ENCODE results near the gene AMIGO2. TPM values are rescaled to one million over a fixed set of nuclear protein-coding genes. Genes with fewer than 3 reads are reported as not detected.
"Not testable (repeated sequence)": the region's sequence is repeated elsewhere in the genome, so short reads cannot be mapped to it uniquely, and the experiment has no call there.

AMIGO2 gene, protein sequence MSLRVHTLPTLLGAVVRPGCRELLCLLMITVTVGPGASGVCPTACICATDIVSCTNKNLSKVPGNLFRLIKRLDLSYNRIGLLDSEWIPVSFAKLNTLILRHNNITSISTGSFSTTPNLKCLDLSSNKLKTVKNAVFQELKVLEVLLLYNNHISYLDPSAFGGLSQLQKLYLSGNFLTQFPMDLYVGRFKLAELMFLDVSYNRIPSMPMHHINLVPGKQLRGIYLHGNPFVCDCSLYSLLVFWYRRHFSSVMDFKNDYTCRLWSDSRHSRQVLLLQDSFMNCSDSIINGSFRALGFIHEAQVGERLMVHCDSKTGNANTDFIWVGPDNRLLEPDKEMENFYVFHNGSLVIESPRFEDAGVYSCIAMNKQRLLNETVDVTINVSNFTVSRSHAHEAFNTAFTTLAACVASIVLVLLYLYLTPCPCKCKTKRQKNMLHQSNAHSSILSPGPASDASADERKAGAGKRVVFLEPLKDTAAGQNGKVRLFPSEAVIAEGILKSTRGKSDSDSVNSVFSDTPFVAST
- 7.2 TPM for total RNA-seq

DNA sequence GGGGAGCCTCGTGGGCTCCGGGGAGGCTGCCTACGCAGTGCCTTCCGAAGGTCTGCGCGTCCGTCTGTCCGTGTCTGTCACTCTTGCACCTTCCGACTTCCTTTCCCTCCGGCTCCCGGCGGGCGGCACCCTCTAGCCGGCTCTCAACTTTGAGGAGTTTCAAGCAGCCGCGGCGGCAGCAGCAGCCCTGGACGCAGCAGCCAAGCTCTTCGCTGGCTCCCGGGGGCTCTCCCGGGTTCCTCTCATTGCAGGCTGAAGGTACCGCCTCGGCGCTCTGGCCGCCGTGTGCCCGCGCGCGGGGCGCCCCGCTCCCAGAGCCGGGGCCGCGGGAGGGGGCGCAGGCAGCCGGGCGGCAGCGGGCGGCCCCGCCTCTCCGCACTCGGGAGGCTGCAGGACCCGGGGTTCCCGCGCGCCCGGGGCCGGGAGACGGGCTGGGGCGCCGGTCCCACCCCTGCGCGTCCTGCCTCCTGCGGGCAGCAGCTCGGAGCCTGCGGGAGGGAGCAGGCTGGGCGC is at the start of gene AMIGO2, which contains the start of gene PCED1B:
AMIGO2 (minus strand) TSS at position 492 of the 513 bp plus-strand sequence. CDS start 957 bp downstream, outside the sequence.
PCED1B (plus strand) TSS at position 154 of the 513 bp plus-strand sequence. CDS start 155,443 bp downstream, outside the sequence.
- H3K27me3 ChIP-seq (ENCODE audit: insufficient read depth, low read length) = peaks cover 6% of the 10 kb centered on the region
- peak within 1 kb of the TSS; percentile 66 for H3K4me3 ChIP-seq (ENCODE audit: low read length)
- H3K9me3 ChIP-seq (ENCODE audit: low read depth, low read length) = no peaks in the 10 kb centered on the region
- H3K4me1 ChIP-seq (ENCODE audit: insufficient read depth, low read length) = peaks cover 39% of the 10 kb centered on the region

DNA sequence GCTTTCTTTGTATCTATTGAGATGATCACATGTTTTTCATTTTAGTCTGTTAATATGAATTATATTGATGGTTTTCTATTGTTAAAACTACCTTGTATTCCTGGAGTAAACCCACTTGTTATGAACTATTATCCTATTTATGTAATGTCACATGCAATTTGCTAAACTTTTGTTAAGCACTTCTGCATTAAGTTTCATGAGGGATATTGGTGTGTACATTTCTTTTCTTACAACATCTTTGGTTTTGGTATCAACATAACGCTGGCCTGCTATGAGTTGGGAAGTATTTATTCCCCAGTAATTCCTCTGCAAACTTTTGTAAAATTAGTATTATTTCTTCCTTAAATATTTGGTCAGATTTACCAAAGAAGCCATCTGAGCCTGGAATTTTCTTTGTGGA is 46.5 kb upstream of the AMIGO2 start:
- Histone ChIP-seq H3K4me3 (ENCODE audit: low read length) (no peak overlapping the region), H3K9me3 (ENCODE audit: low read depth, low read length) (no peaks in the 10 kb centered on the region), H3K4me1 (ENCODE audit: insufficient read depth, low read length) (peaks cover 1% of the 10 kb centered on the region), H3K27me3 (ENCODE audit: insufficient read depth, low read length) (no peaks in the 10 kb centered on the region)

DNA sequence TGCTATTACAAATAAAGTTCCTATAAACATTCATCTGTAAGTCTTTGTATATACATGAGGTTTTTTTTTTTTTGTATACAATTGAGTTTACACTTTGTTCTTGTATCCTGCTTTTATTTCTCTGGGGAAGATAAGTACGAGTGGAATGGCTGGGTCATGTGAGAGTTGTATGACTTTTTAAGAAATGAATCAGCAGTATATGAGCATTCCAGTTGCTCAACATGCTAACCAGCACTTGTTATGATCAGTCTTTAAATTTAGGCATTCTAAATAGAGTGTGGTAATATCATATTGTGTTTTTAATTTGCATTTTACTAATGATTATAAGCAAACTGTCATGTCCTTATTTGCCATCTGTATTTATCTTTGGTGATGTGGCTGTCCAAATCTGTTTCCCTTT is 44.7 kb upstream of the AMIGO2 start:
- Histone ChIP-seq H3K4me3 (ENCODE audit: low read length) (no peak overlapping the region), H3K27me3 (ENCODE audit: insufficient read depth, low read length) (no peaks in the 10 kb centered on the region), H3K9me3 (ENCODE audit: low read depth, low read length) (no peaks in the 10 kb centered on the region), H3K4me1 (ENCODE audit: insufficient read depth, low read length) (no peaks in the 10 kb centered on the region)

DNA sequence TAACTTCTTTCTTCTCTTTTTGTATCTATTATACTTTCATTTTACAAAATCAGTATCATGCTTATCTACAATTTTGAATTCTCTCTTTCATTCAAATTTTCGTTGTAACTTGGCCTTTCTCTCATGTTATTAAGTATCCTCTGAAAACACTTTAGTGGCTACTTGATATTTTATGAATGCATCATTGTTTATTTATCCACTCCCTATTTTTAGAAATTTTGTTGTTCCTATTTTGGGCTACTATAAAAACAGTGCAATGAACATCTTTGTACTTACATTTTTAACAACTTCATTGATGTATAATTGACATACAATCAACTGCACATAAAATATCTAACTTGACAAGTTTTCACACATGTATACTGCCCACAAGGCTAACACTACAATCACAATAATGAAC is 44.0 kb upstream of the AMIGO2 start:
- Histone ChIP-seq H3K4me1 (ENCODE audit: insufficient read depth, low read length) (no peaks in the 10 kb centered on the region), H3K27me3 (ENCODE audit: insufficient read depth, low read length) (no peaks in the 10 kb centered on the region), H3K9me3 (ENCODE audit: low read depth, low read length) (no peaks in the 10 kb centered on the region), H3K4me3 (ENCODE audit: low read length) (no peak overlapping the region)

DNA sequence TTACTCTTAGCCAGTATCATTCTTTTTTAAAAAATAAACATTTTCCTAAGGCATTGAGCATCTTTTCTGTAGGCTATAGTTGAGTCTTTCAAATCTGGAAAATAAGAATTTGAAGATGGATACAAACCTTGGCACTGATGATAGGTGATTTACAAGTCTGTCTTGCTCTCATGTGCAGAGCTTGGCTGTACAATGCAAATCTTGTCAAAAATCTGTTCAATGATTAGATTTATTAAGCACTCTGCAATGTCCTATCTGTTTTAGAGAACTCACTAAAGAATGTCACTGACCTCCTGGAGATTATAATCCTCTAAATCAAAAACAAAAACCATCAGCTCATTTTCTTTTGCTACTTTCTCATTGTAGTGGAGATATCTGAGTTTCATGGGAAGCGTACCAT is 42.8 kb upstream of the AMIGO2 start:
- Histone ChIP-seq H3K9me3 (ENCODE audit: low read depth, low read length) (no peaks in the 10 kb centered on the region), H3K4me3 (ENCODE audit: low read length) (no peak overlapping the region), H3K27me3 (ENCODE audit: insufficient read depth, low read length) (no peaks in the 10 kb centered on the region), H3K4me1 (ENCODE audit: insufficient read depth, low read length) (no peaks in the 10 kb centered on the region)

DNA sequence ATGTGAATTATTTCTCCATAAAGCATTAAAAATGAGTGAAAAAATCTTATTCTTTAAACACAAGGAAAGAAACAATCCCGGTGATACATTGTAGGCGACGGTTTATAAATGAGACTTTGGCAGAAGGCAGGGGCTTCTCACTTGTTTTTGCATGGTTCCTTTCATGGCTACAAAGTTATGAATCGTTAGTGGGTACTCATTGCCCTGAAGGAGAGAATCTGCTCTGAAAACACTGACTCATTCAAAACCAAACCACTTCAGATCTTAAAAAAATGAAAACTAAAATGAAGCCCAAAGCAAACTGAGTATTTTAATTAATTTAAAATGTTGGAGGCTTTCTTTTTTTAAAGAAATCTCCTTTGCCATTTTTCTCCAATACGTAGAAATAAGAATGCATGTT is 41.4 kb upstream of the AMIGO2 start:
- H3K27me3 ChIP-seq (ENCODE audit: insufficient read depth, low read length) = no peaks in the 10 kb centered on the region
- H3K4me1 ChIP-seq (ENCODE audit: insufficient read depth, low read length) = no peaks in the 10 kb centered on the region
- no peak overlapping the region for H3K4me3 ChIP-seq (ENCODE audit: low read length)
- no peaks in the 10 kb centered on the region for H3K9me3 ChIP-seq (ENCODE audit: low read depth, low read length)

DNA sequence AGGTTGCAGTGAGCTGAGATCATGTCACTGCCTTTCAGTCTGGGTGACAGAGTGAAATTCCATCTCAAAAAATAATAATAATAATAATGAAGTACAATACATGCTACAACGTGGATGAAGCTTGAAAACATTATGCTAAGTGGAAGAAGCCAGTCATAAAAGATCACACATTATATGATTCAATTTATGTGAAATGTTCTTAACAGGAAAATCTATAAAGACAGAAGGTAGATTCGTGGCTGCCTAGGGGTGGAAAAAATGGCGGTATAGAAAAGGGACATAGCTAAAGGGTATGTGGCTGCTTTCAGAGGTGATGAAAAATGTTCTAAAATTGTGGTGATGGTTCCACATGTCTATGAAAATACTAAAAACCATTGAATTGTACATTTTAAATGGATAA is 41.0 kb upstream of the AMIGO2 start:
- Histone ChIP-seq H3K4me3 (ENCODE audit: low read length) (no peak overlapping the region), H3K4me1 (ENCODE audit: insufficient read depth, low read length) (no peaks in the 10 kb centered on the region), H3K9me3 (ENCODE audit: low read depth, low read length) (no peaks in the 10 kb centered on the region), H3K27me3 (ENCODE audit: insufficient read depth, low read length) (no peaks in the 10 kb centered on the region)

DNA sequence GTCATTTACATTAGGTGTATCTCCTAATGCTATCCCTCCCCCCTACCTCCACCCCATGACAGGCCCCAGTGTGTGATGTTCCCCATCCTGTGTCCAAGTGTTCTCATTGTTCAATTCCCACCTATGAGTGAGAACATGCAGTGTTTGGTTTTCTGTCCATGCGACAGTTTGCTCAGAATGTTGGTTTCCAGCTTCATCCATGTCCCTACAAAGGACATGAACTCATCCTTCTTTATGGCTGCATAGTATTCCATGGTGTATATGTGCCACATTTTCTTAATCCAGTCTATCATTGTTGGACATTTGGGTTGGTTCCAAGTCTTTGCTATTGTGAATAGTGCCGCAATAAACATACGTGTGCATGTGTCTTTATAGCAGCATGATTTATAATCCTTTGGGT is 37.5 kb upstream of the AMIGO2 start:
- not testable (repeated sequence) for H3K4me1 ChIP-seq (ENCODE audit: insufficient read depth, low read length); H3K9me3 ChIP-seq (ENCODE audit: low read depth, low read length); H3K4me3 ChIP-seq (ENCODE audit: low read length); H3K27me3 ChIP-seq (ENCODE audit: insufficient read depth, low read length)

DNA sequence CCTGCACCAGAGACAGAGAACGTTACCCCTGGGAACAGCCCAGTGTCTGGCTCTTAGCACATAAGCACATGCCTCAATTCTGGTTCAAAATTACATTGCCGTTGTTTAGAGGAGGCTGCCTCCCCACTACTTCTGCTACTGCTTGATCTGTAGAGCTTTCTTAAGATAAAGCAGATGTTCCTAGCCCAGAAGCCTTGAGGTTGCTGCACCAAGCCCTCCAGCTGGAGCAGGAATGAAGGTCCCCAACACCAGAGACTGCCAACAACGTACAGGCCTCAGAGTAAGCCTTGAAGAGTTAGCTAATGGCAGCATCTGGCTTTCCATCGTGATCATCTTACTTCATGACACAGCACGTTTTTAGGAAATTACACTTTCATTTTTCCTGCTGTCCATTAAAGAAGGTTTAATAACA is 34.7 kb upstream of the AMIGO2 start:
- Histone ChIP-seq H3K4me3 (ENCODE audit: low read length) (no peak overlapping the region), H3K27me3 (ENCODE audit: insufficient read depth, low read length) (no peaks in the 10 kb centered on the region), H3K4me1 (ENCODE audit: insufficient read depth, low read length) (no peaks in the 10 kb centered on the region), H3K9me3 (ENCODE audit: low read depth, low read length) (no peaks in the 10 kb centered on the region)

DNA sequence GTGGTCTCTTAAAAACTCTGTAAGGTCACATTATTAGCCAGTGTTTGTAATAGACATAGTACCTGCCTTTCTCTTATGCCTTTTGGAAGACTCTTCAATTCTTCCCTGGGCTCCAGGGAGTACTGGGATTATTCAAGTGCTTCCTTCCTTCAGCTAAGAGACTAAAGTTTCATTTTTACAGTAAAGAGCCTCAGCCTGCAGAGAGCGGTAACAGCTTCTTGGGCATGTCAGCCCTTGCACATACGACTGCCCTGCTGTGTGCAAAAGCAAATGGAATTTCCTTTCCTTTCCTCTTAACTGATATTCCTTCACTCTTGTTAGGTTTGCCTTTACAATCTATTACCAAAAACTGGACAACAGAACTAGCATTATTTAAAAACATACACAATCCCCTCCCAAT is 32.9 kb upstream of the AMIGO2 start:
- Histone ChIP-seq H3K9me3 (ENCODE audit: low read depth, low read length) (no peaks in the 10 kb centered on the region), H3K4me1 (ENCODE audit: insufficient read depth, low read length) (no peaks in the 10 kb centered on the region), H3K27me3 (ENCODE audit: insufficient read depth, low read length) (no peaks in the 10 kb centered on the region), H3K4me3 (ENCODE audit: low read length) (no peak overlapping the region)

DNA sequence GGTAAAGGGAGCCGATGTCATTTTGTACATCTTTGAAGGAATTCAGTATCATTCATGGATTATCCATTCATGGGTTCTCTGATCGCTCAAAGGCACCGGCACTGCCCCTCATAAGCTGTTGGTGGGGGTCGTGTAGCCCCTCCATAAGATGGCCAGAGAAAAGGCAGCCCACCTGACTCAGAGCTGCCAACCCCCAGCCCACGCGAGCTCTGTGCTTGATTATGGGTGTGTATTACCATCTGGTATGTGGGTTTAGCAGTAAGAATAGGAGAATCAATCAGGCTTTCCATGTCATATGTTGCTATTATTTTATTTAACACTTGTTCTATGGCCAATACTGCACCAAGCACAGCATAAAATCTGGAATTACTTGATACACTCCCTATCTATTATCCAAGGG is 32.1 kb upstream of the AMIGO2 start:
- Histone ChIP-seq H3K4me3 (ENCODE audit: low read length) (no peak overlapping the region), H3K9me3 (ENCODE audit: low read depth, low read length) (no peaks in the 10 kb centered on the region)

DNA sequence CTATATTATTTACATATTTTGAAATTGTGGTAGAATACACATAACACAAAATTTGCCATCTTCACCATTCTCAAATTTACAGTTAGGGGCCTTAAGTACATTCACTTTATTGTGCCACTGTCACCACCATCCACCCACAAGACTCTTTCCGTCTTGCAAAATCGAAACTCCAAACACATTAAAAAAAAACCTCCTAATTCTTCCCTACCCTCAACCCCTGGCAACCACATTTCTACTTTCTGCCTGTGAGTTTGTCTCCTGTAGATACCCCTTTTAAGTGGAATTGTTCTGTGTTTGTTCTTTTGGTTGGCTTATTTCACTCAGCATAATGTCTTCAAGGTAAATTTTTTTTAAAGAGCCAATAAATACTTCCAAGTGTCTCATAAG is 31.6 kb upstream of the AMIGO2 start:
- no peak overlapping the region for H3K4me3 ChIP-seq (ENCODE audit: low read length)
- H3K9me3 ChIP-seq (ENCODE audit: low read depth, low read length) = no peaks in the 10 kb centered on the region
- no peaks in the 10 kb centered on the region for H3K4me1 ChIP-seq (ENCODE audit: insufficient read depth, low read length)
- no peaks in the 10 kb centered on the region for H3K27me3 ChIP-seq (ENCODE audit: insufficient read depth, low read length)

More for the DNA sequence above, 32.1 kb upstream of the AMIGO2 start:
- Histone ChIP-seq H3K27me3 (ENCODE audit: insufficient read depth, low read length) (no peaks in the 10 kb centered on the region), H3K4me1 (ENCODE audit: insufficient read depth, low read length) (no peaks in the 10 kb centered on the region)

DNA sequence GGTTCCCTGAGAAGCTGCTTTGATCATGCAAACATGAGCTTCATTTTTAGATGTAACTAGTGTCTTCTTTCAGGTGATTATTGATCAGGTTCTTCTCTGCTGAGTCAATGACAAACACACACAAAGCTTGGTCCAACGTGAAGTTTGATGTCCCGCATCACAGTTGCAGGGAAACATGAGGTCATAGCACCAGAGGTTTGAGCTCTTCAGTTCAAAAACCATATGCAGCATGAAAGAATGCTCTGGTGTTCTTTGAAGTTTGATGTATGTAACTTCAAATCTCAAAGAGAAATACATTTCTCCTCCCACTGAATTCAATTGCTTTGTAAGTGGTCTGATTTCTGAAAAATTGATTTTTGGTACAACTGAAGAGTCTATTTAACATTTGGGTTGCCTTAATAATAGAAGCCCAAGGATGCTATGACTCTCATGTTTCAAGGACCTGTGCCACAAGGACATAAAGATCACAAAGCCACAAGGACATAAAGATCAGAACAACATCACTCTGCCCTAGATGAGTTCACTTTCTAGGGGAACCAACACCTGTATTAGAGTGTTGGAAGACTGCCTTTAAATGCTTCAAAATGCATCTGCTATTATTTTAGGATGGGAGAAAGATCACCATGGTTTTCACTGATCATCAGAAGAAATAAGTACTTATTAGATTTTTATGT is 31.1 kb upstream of the AMIGO2 start:
- Histone ChIP-seq H3K9me3 (ENCODE audit: low read depth, low read length) (no peaks in the 10 kb centered on the region), H3K4me3 (ENCODE audit: low read length) (no peak overlapping the region), H3K4me1 (ENCODE audit: insufficient read depth, low read length) (no peaks in the 10 kb centered on the region), H3K27me3 (ENCODE audit: insufficient read depth, low read length) (no peaks in the 10 kb centered on the region)

DNA sequence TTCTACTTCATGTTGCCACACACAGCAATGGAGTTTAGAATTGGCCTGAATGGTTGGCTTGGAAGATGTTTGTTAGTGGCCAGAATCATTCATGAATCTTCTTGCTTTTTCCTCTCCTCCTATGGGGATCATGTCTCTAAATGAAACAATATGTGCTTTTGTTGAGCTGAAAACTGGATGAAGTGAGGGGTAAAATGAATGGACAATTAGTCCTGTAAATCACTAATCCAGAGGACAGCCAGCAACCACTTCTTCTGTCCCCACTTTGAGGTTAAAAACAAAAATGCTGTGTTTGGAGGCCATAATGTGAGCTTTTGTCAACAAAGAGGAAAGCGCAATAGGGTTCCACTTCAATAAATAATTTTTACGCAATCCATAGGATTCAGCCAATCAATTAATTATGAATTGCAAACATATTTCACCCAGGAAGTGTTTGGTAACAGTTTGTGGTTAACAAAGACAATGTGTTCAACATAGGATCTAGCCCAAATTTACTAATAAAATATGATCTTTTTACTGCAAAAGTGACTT is 30.3 kb upstream of the AMIGO2 start:
- Histone ChIP-seq H3K4me3 (ENCODE audit: low read length) (no peak overlapping the region), H3K27me3 (ENCODE audit: insufficient read depth, low read length) (no peaks in the 10 kb centered on the region), H3K4me1 (ENCODE audit: insufficient read depth, low read length) (no peaks in the 10 kb centered on the region), H3K9me3 (ENCODE audit: low read depth, low read length) (no peaks in the 10 kb centered on the region)

DNA sequence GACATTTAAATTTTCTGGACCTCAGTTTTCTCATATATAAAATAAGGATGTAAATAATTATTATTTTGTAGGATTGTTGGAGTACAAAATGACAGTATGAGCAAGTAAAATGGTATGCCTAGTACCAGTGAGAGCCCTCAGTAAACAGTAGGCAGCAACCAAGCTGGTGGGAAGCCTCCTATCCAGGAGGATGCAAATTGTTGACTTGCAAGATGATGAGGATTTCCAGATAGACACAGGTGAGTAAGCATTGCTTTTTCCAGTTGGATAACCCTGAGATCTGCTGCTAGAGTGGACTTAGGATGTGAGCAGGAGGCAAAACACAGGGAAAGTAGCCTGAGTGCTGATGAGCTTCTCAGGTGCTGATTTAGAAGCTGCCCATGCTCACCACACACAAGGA is 28.2 kb upstream of the AMIGO2 start:
- no peak overlapping the region for H3K4me3 ChIP-seq (ENCODE audit: low read length)
- H3K27me3 ChIP-seq (ENCODE audit: insufficient read depth, low read length) = no peaks in the 10 kb centered on the region
- H3K9me3 ChIP-seq (ENCODE audit: low read depth, low read length) = no peaks in the 10 kb centered on the region
- no peaks in the 10 kb centered on the region for H3K4me1 ChIP-seq (ENCODE audit: insufficient read depth, low read length)
